ENCODE data around the gene AADACL4.

Gene AADACL4

DNA sequence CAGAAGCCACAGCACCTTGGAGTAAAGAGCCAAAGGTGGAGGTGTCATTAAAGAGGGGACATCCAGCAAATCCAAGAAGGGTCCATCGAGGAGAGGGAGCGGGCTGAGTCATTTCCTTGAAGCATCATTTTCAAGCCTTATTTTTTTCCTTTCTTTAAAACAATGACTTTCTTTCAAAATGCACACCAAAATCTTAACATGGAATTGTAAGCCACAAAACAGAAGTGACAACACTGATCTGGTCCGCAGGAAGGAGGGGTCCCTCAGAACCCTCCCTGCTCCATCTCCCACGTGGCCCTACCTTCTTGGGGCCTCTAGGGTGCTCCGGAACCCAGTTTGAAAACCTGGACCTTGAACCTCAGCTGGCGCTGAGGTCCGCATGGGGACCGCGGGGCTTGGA, 40.7 kb upstream of the AADACL4 start:
- Histone ChIP-seq H3K9ac (ENCODE audit: low read length) (no peak overlapping the region), H4K20me1 (ENCODE audit: insufficient read depth, low read length) (no peaks in the 10 kb centered on the region), H3K4me1 (ENCODE audit: low read length) (no peaks in the 10 kb centered on the region), H3K4me2 (ENCODE audit: low read length) (no peak overlapping the region), H2AFZ (ENCODE audit: low read depth, low read length) (no peak overlapping the region), H3K4me3 (ENCODE audit: low read length) (no peak overlapping the region), H3K36me3 (replicated peaks; ENCODE audit: low read depth, low read length) (no peaks in the 10 kb centered on the region), H3K9me3 (ENCODE audit: insufficient read depth, low read length) (no peaks in the 10 kb centered on the region), H3K79me2 (ENCODE audit: low read length) (no peaks in the 10 kb centered on the region), H3K27me3 (ENCODE audit: low read depth, low read length) (no peaks in the 10 kb centered on the region), H3K27ac (ENCODE audit: low read length) (no peak overlapping the region)
- TF ChIP-seq, protein P1, sequence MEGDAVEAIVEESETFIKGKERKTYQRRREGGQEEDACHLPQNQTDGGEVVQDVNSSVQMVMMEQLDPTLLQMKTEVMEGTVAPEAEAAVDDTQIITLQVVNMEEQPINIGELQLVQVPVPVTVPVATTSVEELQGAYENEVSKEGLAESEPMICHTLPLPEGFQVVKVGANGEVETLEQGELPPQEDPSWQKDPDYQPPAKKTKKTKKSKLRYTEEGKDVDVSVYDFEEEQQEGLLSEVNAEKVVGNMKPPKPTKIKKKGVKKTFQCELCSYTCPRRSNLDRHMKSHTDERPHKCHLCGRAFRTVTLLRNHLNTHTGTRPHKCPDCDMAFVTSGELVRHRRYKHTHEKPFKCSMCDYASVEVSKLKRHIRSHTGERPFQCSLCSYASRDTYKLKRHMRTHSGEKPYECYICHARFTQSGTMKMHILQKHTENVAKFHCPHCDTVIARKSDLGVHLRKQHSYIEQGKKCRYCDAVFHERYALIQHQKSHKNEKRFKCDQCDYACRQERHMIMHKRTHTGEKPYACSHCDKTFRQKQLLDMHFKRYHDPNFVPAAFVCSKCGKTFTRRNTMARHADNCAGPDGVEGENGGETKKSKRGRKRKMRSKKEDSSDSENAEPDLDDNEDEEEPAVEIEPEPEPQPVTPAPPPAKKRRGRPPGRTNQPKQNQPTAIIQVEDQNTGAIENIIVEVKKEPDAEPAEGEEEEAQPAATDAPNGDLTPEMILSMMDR (IDR thresholded peaks at IDR 0.05; ENCODE audit: low read depth, low read length) = no peak
- TF ChIP-seq EZH2phosphoT487 (IDR thresholded peaks at IDR 0.05; ENCODE audit: low read depth) = no peak

DNA sequence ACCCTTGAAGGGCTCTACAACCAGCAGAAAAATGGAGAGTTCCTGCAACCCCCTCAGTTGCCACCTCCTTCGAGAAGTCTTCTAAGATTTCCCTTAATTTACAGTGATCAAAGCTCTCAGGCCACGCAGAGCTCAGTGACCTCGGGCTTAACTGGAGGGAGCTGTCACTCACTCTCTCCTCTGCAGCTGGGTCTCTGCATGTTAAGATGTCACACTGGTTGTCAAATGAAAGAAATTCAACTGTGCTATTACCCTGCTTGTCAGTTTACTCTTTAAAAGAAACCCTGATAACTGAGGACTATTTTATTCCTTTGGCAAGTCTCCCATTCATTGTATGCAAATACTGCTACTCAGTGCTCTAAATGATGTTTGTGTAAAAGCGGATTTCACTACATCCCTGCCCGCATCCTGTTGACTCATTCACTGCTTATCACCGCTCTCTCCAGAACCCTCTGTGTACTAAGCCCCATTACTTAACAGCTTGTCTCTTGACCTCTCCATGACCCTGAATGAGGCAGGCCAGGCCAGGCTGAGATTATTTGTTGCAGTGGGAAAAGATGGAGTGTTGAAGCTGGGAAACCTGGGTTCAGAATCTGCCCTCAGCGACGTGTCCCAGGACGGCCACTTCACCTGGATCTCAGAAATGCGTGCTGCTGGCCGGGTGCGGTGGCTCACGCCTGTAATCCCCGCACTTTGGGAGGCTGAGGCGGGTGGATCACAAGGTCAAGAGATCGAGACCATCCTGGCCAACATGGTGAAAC, 39.6 kb upstream of the AADACL4 start:
- no peaks in the 10 kb centered on the region for H4K20me1 ChIP-seq (ENCODE audit: insufficient read depth, low read length)
- H2AFZ ChIP-seq (ENCODE audit: low read depth, low read length) = no peak overlapping the region
- H3K79me2 ChIP-seq (ENCODE audit: low read length) = no peaks in the 10 kb centered on the region
- H3K4me2 ChIP-seq (ENCODE audit: low read length) = no peak overlapping the region
- H3K9me3 ChIP-seq (ENCODE audit: insufficient read depth, low read length) = no peaks in the 10 kb centered on the region
- no peaks in the 10 kb centered on the region for H3K4me1 ChIP-seq (ENCODE audit: low read length)
- no peaks in the 10 kb centered on the region for H3K36me3 ChIP-seq (replicated peaks; ENCODE audit: low read depth, low read length)
- no peak overlapping the region for H3K4me3 ChIP-seq (ENCODE audit: low read length)
- no peak for TF ChIP-seq EZH2phosphoT487 (IDR thresholded peaks at IDR 0.05; ENCODE audit: low read depth)
- TF ChIP-seq, protein P1 (IDR thresholded peaks at IDR 0.05; ENCODE audit: low read depth, low read length) = no peak
- no peak overlapping the region for H3K27ac ChIP-seq (ENCODE audit: low read length)
- no peak overlapping the region for H3K9ac ChIP-seq (ENCODE audit: low read length)
- no peaks in the 10 kb centered on the region for H3K27me3 ChIP-seq (ENCODE audit: low read depth, low read length)

DNA sequence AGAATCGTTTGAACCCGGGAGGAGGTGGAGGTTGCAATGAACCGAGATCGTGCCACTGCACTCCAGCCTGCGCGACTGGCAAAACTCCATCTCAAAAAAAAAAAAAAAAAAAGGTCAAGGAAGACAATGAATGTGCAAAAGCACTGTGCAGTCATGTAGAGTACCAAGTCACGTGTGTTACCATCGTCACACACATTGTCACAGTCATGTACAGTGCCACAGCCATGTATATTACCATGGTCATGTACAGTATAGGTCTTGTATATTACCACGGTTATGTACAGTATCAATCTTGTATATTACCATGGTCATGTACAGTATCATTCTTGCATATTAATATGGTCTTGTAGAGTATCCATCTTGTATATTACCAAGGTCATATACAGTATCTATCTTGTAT, 38.9 kb upstream of the AADACL4 start:
- TF ChIP-seq, protein P1 (IDR thresholded peaks at IDR 0.05; ENCODE audit: low read depth, low read length) = no peak
- TF ChIP-seq EZH2phosphoT487 (IDR thresholded peaks at IDR 0.05; ENCODE audit: low read depth) = no peak
- H3K4me2 ChIP-seq (ENCODE audit: low read length) = no peak overlapping the region
- no peaks in the 10 kb centered on the region for H4K20me1 ChIP-seq (ENCODE audit: insufficient read depth, low read length)
- no peaks in the 10 kb centered on the region for H3K79me2 ChIP-seq (ENCODE audit: low read length)
- H3K4me3 ChIP-seq (ENCODE audit: low read length) = no peak overlapping the region
- H3K27me3 ChIP-seq (ENCODE audit: low read depth, low read length) = no peaks in the 10 kb centered on the region
- H3K27ac ChIP-seq (ENCODE audit: low read length) = no peak overlapping the region
- no peak overlapping the region for H3K9ac ChIP-seq (ENCODE audit: low read length)
- no peaks in the 10 kb centered on the region for H3K4me1 ChIP-seq (ENCODE audit: low read length)
- H3K36me3 ChIP-seq (replicated peaks; ENCODE audit: low read depth, low read length) = no peaks in the 10 kb centered on the region
- no peak overlapping the region for H2AFZ ChIP-seq (ENCODE audit: low read depth, low read length)
- no peaks in the 10 kb centered on the region for H3K9me3 ChIP-seq (ENCODE audit: insufficient read depth, low read length)

DNA sequence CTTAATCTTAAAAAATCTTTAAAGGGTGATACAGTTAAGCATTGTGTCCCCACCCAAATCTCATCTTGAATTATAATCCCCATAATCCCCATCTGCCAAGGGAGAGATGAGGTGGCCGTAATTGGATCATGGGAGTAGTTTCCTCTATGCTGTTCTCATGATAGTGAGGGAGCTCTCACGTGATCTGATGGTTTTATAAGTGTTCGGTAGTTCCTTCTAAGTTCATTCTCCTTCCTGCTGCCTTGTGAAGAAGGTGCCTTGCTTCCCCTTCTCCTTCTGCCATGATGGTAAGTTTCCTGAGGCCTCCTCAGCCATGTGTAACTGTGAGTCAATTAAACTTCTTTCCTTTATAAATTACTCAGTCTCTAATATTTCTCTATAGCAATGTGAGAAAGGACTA, 36.6 kb upstream of the AADACL4 start:
- H3K79me2 ChIP-seq (ENCODE audit: low read length) = no peaks in the 10 kb centered on the region
- H2AFZ ChIP-seq (ENCODE audit: low read depth, low read length) = no peak overlapping the region
- no peaks in the 10 kb centered on the region for H4K20me1 ChIP-seq (ENCODE audit: insufficient read depth, low read length)
- H3K27ac ChIP-seq (ENCODE audit: low read length) = no peak overlapping the region
- no peak overlapping the region for H3K9ac ChIP-seq (ENCODE audit: low read length)
- H3K4me2 ChIP-seq (ENCODE audit: low read length) = no peak overlapping the region
- no peaks in the 10 kb centered on the region for H3K27me3 ChIP-seq (ENCODE audit: low read depth, low read length)
- no peak overlapping the region for H3K4me3 ChIP-seq (ENCODE audit: low read length)
- H3K9me3 ChIP-seq (ENCODE audit: insufficient read depth, low read length) = no peaks in the 10 kb centered on the region
- H3K36me3 ChIP-seq (replicated peaks; ENCODE audit: low read depth, low read length) = no peaks in the 10 kb centered on the region
- TF ChIP-seq EZH2phosphoT487 (IDR thresholded peaks at IDR 0.05; ENCODE audit: low read depth) = no peak
- TF ChIP-seq, protein P1 (IDR thresholded peaks at IDR 0.05; ENCODE audit: low read depth, low read length) = no peak
- H3K4me1 ChIP-seq (ENCODE audit: low read length) = no peaks in the 10 kb centered on the region

All from OCI-LY3 (cell line).